ENCODE measurements around the gene EBP.

Gene EBP

GRCh38 chrX:48474127-48474526 is 47.5 kb upstream of the EBP start:
- H3K4me3 ChIP-seq (ENCODE audit: severe bottlenecking) = no peak overlapping the region
- DNase-seq (ENCODE audit: low spot score) = no peak
- ATAC-seq (ENCODE audit: low read depth) = no peak
- H3K27ac ChIP-seq (ENCODE audit: poor library complexity, severe bottlenecking) = no peak overlapping the region
- H3K36me3 ChIP-seq (ENCODE audit: low read depth) = peaks cover 6% of the 10 kb centered on the region
- no peaks in the 10 kb centered on the region for H3K4me1 ChIP-seq (ENCODE audit: insufficient read depth, poor library complexity, severe bottlenecking)
- H3K27me3 ChIP-seq (ENCODE audit: insufficient read depth, poor library complexity, severe bottlenecking) = no peaks in the 10 kb centered on the region
- H3K9me3 ChIP-seq (ENCODE audit: severe bottlenecking) = no peaks in the 10 kb centered on the region
- peak; percentile 33 for TF ChIP-seq CTCF (IDR thresholded peaks at IDR 0.05; ENCODE audit: poor library complexity, severe bottlenecking)

GRCh38 chrX:48474581-48474980 is 47.0 kb upstream of the EBP start:
- ATAC-seq (ENCODE audit: low read depth) (no peak), DNase-seq (ENCODE audit: low spot score) (no peak)
- Histone ChIP-seq H3K27ac (ENCODE audit: poor library complexity, severe bottlenecking) (peak overlapping the region; percentile 74), H3K36me3 (ENCODE audit: low read depth) (peaks cover 10% of the 10 kb centered on the region), H3K27me3 (ENCODE audit: insufficient read depth, poor library complexity, severe bottlenecking) (no peaks in the 10 kb centered on the region), H3K9me3 (ENCODE audit: severe bottlenecking) (no peaks in the 10 kb centered on the region), H3K4me1 (ENCODE audit: insufficient read depth, poor library complexity, severe bottlenecking) (no peaks in the 10 kb centered on the region), H3K4me3 (ENCODE audit: severe bottlenecking) (peak overlapping the region; percentile 7)
- no peak for TF ChIP-seq CTCF (IDR thresholded peaks at IDR 0.05; ENCODE audit: poor library complexity, severe bottlenecking)

GRCh38 chrX:48475296-48475695 is 46.3 kb upstream of the EBP start:
- peak overlapping the region; percentile 74 for H3K27ac ChIP-seq (ENCODE audit: poor library complexity, severe bottlenecking)
- H3K4me1 ChIP-seq (ENCODE audit: insufficient read depth, poor library complexity, severe bottlenecking) = no peaks in the 10 kb centered on the region
- ATAC-seq (ENCODE audit: low read depth) = no peak
- peak overlapping the region; percentile 64 for H3K4me3 ChIP-seq (ENCODE audit: severe bottlenecking)
- H3K27me3 ChIP-seq (ENCODE audit: insufficient read depth, poor library complexity, severe bottlenecking) = no peaks in the 10 kb centered on the region
- DNase-seq (ENCODE audit: low spot score) = no peak
- TF ChIP-seq CTCF (IDR thresholded peaks at IDR 0.05; ENCODE audit: poor library complexity, severe bottlenecking) = no peak
- peaks cover 17% of the 10 kb centered on the region for H3K36me3 ChIP-seq (ENCODE audit: low read depth)
- no peaks in the 10 kb centered on the region for H3K9me3 ChIP-seq (ENCODE audit: severe bottlenecking)

GRCh38 chrX:48475774-48476577 is 45.6 kb upstream of the EBP start, which contains the start of gene FTSJ1:
FTSJ1 (plus strand) TSS chrX:48476199; CDS start chrX:48478048, 1,849 bp downstream.
- DNase-seq (ENCODE audit: low spot score) (peak; percentile 85), ATAC-seq (ENCODE audit: low read depth) (peak; percentile 81)
- Histone ChIP-seq H3K9me3 (ENCODE audit: severe bottlenecking) (no peaks in the 10 kb centered on the region), H3K4me3 (ENCODE audit: severe bottlenecking) (peak within 1 kb of the TSS; percentile 64), H3K36me3 (ENCODE audit: low read depth) (peaks cover 23% of the 10 kb centered on the region), H3K27ac (ENCODE audit: poor library complexity, severe bottlenecking) (peak within 1 kb of the TSS; percentile 74), H3K4me1 (ENCODE audit: insufficient read depth, poor library complexity, severe bottlenecking) (no peaks in the 10 kb centered on the region), H3K27me3 (ENCODE audit: insufficient read depth, poor library complexity, severe bottlenecking) (no peaks in the 10 kb centered on the region)
- TF ChIP-seq CTCF (IDR thresholded peaks at IDR 0.05; ENCODE audit: poor library complexity, severe bottlenecking) = no peak

- Histone ChIP-seq H3K36me3 (ENCODE audit: low read depth) (peaks cover 31% of the 10 kb centered on the region), H3K27ac (ENCODE audit: poor library complexity, severe bottlenecking) (peak overlapping the region; percentile 74), H3K9me3 (ENCODE audit: severe bottlenecking) (no peaks in the 10 kb centered on the region), H3K4me1 (ENCODE audit: insufficient read depth, poor library complexity, severe bottlenecking) (no peaks in the 10 kb centered on the region), H3K27me3 (ENCODE audit: insufficient read depth, poor library complexity, severe bottlenecking) (no peaks in the 10 kb centered on the region), H3K4me3 (ENCODE audit: severe bottlenecking) (peak overlapping the region; percentile 64)
- TF ChIP-seq CTCF (IDR thresholded peaks at IDR 0.05; ENCODE audit: poor library complexity, severe bottlenecking) = no peak
- ATAC-seq (ENCODE audit: low read depth) (no peak), DNase-seq (ENCODE audit: low spot score) (no peak)
These were observed 44.7 kb upstream of the EBP start for GRCh38 chrX:48476919-48477318.

Data from RWPE2 (cell line).